Cardiac septum (tissue), 1 donor: ENCODE measurements around the gene CAMK2G. TPM values are rescaled to one million over a fixed set of nuclear protein-coding genes. Genes with fewer than 3 reads are reported as not detected.
"Not testable (repeated sequence)": the region's sequence is repeated elsewhere in the genome, so short reads cannot be mapped to it uniquely, and the experiment has no call there.

Experiments used
- DNase-seq: peaks from one replicate; pipeline ENCODE4 v3.0.0-alpha.2; 2020; ENCODE audit warnings: low spot score
- intact Hi-C: fragments of 100-400 bp; cut with DNase I; formaldehyde crosslinking; loops from one replicate; pipeline ENCODE4 v1.14.0; 2022
- total RNA-seq: library from RNA; stranded (reverse); fragmentation: NEBNext Ultra II Directional; extraction: Animal tissue kit (Norgen Biotek cat#: 25700); gene quantifications from one replicate; pipeline ENCODE4 v1.2.1, GENCODE V29; 2021
- donor health status: DM: no; HTN: no; CAD: no.

The CAMK2G gene
- total RNA-seq, 1 donor from 2014 or later = 12.7 TPM

DNA sequence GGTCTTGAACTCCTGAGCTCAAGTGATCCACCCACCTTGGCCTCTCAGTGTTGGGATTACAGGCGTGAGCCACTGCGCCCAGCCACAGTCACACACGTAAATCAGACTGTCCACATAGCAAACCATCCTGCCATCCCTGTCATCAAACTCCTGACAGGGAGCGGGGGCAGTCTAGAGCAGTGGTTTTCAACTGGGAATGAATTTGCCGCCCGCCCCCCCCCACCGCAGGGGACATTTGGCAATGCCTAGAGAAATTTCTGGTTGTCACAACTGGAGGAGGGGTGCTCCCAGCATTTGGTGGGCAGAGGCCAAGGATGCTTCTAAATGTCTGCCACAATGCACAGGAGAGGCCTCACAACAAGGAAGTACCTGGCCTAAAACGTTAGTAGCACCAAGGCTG lies 24.1 kb downstream of the CAMK2G start:
- intact Hi-C loops = no loop called here
- no peak for DNase-seq

DNA sequence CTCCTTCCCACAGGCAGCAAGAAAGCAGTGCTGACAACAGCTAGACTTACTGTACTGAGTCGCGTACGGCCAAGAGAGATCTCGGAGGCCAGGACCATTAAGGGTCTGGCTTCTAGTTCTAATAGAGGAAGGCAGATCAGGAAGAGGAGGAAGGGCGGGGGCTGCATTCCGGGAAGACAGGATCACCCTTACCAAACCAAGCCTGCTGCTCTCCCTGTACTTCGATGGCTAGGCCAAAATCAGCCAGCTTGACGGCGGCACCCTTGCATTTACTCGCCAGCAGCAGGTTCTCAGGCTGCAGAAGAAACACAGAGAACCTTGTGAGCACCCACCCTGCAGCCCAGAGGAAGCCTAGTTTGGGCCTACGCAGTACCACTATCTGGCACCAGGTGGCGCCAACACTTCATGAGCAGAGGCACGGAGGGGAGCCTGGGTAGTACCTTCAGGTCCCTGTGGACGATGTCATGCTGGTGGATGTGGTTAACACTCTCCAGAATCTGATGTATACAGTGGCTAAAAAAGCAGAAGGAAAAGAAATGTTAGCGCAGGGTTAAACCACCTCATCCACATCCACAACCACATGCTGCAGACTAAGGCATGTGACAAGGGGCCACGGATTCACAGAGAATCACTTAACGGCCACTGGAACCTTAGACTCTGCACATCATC lies 25.4 kb downstream of the CAMK2G start:
- peak; percentile 91 for DNase-seq
- intact Hi-C loops = loop anchor here (1.0 to 2.0 kb wide), 2 partner anchors 30 to 92 kb away; no protein-coding TSS in a partner anchor

DNA sequence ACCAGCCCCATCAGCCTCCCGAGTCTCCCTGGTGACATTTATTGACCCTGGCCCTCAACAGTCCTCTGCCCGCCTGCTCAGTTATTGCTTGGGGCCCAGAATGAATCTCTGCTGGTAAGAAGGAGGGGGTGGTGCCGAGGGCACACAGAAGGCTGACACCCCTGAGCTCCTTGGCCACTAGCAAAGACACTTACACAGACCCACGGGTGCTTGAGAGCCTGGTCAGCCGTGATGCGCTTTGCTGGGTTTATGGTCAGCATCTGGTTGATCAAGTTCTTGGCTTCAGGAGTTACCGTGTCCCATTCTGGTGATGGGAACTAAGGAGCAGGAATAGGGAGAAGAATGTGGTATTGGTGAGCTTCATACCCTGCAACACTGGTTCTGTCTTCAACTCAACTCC lies 27.3 kb downstream of the CAMK2G start:
- DNase-seq = no peak
- intact Hi-C loops = no loop called here

DNA sequence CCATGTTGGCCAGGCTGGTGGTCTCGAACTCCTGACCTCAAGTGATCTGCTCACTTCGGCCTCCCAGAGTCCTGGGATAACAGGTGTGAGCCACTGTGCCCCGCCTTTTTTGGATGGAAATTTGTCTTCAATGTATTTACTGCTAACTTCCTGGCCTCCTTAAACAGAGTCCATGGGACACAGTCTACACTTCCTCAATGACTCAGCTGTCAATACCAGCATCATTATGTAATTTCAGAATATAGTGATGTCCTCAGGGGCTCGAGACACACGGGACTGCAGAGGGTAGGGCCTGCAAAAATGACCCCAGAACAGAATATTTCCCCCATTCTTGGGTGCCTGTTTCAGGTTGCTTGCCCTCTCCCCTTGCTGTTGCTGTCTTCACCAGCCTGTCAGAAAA lies 31.1 kb downstream of the CAMK2G start:
- intact Hi-C loops = no loop called here
- DNase-seq = no peak

DNA sequence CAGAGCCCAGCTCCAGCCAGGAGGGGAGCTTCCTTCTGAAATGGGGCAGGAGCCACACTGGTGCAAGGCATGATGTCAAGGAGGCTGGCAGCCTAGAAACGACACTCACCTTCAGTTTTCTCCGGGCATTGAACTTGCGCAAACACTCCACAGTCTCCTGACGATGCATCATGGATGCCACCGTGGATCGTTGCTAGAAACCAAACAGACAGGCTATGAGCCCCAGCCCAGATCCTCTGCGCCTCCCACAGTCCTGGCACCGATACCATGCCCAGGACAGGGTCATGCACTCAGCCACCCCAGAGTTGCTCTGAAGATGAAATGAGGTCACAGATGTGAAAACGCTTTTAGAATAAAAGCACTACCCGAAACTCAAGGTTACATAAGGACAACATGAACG lies 32.0 kb downstream of the CAMK2G start:
- intact Hi-C loops = no loop called here
- DNase-seq = no peak

DNA sequence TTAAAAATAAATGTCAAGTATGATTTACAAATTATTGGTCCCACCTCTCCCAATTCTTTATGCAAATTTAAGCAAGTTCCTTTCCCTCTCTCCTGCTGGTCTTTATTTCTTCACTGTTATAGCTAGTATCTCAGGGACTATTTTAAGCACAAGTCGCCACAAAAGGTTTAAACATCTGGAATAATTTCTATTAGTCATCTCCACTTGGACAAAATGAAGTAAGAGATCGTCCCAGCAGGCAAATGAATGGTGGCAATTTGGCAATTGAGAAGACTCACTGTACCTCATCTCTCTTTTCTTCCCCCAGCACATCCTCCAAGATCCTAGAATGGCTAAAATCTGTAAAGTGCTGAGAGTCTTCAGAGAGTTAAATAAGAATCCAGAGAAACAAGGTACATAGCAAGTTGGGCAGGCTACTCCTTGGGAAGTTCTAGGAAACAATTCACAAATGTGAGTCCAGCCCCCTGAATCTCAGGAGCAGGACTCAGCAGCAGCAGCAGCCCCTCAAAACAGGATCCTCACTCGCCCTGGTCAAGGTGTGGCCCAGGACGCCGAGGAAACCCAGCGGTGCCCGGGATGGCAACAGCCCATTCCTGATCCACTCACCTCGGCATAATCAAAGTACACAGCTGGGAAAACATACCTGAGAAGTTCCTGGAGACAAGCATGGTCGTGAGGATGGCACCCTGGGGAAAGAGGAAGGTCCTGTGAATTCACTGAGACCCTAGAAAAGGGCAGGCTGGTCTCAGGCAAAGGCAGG lies 32.6 kb downstream of the CAMK2G start:
- DNase-seq = no peak
- intact Hi-C loops = no loop called here

DNA sequence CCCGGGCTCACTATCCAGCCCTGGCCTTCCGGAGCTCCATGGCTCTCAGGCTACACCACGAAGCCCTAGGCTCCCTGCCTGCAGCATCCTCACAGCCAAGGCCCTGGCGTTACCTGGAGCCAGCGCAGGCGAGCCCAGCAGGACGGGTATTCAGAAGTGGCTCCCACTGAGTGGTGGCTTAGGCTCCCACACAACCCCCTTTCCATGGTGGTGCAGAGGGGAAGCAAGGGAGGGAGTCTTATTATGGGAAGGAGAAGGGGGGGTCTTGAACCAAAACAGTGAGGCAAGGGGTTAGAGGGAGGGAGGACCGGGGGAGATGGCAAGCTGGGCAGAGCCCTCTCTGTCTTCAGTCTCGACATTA lies 33.3 kb downstream of the CAMK2G start:
- DNase-seq = no peak
- intact Hi-C loops = no loop called here

DNA sequence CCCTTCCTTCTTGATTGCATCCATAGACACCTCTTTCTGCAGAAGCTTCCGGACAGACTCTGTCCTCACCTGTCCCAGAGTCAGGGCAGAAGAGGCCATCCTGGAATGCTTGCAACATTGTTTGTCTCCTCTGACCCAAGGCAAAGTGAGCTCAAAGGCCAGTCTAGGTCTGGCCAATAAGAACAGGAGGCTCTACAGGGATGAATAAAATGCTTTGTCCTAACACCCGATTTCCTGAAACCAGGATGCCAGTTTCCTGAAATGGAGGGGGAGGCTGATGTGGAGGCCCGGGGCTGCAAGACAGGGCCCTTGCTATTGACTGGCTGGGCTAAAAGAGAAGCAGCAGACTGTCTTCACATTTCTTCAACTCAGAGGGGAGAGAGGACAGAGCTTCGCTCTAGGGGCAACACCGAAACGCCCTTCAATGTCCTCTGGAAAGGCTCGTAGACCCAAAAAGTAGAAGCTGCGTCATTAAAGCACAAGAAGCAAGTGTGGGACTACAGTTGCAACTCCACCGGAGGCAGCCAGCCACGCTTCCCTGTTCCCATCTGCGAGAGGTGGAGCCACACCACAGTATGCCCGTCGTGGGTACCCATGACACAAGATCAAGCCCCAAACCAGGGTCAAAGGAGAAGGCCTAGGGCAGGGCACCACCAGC lies 33.8 kb downstream of the CAMK2G start:
- intact Hi-C loops = no loop called here
- no peak for DNase-seq

DNA sequence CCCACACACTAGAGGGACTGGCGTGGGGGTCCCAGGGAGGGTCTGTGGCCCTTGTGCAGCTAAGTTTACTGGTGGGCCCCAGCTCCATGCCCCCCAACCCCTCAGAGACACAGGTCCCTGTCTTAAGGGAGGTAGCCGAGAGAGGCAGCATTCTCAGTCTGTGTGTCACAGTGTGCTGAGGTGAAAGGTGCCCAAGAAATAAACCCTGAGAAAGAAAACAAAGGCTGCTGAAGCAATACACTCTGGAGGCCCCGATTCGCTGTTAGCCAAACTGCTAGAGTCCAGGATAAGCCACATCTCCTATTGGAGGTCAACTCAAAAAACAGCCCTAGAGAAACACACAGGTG lies 34.3 kb downstream of the CAMK2G start:
- intact Hi-C loops = no loop called here
- no peak for DNase-seq

DNA sequence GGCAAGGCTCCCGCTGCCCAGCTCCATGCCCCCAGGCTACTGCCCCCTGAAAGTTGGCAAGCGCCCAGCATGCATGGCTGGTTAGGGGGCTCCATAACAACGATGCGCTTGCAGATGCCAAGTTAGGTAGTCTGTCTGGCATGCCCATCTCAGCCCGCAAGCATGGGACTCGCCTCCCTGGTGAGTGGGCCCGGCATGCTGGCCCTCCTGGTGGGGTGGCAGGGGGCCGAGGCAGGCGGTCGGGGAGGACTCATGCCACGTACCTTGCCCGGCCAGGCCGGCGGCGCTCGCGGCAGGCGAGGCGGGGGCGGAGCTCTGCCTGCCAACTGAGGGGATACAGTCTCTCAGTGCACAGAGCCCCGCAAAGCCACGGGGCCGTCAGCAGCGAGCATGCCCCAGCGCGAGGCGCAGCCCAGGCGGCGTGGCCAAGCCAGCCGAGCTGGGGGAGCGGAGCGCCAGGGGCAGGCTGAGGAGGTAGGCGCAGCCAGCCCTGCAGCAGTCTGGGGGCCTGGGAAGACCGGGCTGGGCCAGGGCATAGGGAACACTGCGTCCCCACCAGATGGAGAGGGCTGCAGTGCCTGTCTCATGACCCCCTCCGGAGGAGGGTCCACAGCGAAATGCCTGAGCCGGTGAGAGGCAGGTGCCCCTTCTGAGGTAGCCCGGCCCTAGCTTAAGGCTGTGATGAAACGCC lies 34.9 kb downstream of the CAMK2G start:
- intact Hi-C loops = no loop called here
- no peak for DNase-seq

DNA sequence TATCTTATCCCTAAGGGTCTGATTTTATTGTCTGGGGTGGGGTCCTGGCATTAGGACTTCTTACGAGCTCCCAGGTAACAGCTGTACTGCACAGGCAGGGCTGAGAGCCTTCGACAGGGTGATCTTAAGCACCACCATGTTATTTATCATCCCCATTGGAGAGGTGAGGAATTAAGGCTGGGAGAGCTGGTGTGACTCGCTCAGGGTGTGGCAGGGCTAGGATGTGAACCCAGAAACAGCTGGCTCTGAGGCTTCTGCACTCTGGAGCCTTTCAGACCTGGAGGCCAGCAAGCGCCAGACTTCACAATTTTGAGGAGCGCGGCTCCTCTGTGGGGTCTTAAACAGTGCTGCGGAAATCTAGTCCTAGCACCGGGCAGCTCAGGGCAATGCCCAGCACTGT lies 35.5 kb downstream of the CAMK2G start:
- DNase-seq = no peak
- intact Hi-C loops = no loop called here

DNA sequence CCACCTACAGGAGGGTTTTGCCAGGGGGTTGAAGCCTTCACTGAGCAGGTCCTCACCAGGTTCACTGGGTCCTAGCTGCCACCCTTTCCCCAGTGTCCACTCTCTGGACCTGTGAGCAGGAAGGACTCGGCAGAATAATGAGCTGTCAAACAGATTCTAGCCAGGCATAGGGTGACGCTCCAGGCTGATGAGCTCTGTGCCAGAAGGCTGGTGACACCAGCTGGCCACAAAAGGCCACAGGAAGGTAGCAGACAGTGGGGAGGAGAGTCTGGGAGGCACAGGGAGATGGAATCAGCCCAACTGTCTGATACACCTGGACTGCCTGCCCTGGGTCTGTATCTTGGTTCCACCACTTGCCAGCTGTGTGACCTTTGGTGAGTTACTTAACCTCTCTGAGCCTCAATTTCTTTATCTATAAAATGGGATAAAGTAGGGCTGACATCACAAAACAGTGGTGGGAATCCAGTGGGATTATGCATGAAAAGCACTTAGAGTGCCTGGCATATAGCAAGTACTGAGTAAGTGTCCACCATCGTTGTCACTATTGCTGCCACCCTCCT lies 36.3 kb downstream of the CAMK2G start:
- DNase-seq = no peak
- intact Hi-C loops = no loop called here

DNA sequence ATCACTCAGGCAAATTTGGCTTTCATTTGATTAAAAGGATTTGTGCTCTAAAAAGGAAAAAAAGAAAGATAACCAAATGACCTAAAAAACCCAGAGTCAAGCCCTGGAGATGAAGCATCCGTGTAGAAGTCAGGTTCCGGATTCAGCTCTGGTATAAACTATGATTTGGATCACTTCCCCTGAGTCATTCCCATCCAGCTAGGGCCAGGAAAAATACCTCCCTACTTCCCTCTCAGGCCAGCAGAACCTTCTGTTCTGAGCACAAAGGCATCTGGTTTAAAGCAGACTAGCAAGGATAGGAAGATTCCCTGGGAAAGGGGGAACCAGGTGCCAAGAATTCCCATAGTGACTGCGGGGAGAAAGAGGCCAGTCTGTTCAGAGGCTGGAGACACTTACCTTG lies 37.3 kb downstream of the CAMK2G start:
- no peak for DNase-seq
- intact Hi-C loops = no loop called here

DNA sequence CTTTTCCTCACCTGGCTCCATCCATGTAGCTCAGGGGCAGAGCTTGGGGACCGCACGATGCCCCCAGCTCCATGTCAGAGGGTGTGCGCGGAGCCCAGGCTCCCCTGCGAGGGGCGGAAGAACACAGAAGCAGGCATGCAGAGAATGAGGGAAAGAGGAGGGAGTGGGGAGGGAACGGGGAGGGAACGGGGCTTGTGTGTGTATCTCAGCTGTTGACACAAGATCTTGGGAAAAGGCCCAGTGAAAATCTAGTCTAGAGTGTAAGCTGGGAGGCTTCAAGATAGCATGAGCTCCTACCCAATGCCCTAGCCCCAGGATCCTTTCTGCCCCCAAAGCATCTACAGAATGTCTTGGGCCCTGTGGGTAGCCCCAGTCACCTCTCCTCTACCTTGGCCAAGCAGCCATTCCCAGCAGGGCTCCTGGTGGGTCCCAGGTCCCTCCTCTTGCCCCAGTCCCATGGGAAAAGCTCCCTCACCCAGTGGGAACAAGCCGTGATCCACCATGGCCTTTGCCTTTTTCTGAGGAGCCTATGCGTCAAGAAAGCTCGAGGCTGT lies 37.9 kb downstream of the CAMK2G start:
- intact Hi-C loops = no loop called here
- DNase-seq = no peak

DNA sequence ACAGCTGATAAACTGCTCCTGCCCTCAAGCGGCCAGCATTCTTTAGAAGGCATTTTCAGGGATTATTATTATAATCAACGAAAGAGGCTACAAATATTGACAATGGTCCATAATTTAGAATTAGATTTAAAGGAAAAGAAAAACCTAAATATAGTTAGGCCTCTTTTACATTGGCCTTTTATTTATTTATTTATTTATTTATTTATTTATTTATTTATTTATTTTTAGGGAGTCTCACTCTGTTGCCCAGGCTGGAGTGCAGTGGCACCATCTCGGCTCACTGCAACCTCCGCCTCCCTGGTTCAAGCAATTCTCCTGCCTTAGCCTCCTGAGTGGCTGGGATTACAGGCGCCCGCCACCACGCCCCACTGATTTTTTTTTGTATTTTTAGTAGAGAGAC lies 45.3 kb downstream of the CAMK2G start:
- DNase-seq, intact Hi-C loops: not testable (repeated sequence)

DNA sequence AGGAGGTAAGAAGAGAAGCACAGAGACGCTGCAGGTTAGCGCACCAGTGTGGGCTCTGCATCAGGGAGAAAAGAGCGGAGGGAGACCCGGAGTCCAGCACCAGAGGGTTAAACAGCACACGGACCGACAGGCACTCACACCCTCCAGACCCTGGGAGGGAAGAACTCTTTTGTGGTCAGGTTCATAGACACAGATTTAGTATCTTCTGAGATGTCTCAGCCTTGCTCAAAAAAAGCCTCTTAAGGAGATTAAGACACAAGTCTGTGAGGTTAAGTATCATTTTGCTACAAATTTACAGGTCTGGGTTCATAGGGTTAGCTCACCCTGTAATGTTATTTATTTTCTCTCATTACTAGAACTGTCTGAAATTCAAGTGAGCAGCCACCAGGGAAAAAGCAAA lies 46.2 kb downstream of the CAMK2G start:
- intact Hi-C loops = no loop called here
- DNase-seq = no peak

DNA sequence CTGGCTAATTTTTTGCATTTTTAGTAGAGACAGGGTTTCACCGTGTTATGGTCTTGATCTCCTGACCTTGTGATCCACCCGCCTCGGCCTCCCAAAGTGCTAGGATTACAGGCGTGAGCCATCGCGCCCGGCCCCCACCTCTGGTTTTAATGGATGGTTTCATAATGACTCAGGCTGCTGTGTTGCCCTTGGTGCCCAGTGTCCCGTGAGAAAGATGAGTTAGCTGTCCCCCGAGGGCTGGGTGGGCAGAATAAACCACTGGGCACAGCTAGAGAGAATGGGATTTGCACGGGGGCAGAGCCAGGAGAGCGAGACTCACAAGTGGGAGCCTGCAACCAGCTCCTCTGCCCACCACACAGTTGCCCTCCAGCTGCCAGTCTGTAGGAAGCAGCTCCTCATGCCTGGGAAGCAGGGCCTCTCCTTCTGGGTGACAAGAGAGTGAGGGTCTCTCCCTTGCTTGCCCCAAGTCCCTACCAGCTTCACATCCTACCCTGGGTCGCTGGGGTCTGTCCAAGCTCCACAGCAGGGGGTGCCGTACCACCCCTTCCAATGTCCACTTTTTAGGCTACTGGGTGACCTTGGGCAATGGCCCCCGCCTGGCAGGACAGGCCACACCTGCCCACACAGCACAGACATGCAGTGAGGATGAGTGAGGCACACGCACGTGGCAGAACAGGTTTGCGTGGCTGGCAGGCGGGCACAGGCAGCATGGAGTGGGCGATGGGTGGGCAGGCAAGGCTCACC lies 46.8 kb downstream of the CAMK2G start:
- DNase-seq = no peak
- intact Hi-C loops = no loop called here

DNA sequence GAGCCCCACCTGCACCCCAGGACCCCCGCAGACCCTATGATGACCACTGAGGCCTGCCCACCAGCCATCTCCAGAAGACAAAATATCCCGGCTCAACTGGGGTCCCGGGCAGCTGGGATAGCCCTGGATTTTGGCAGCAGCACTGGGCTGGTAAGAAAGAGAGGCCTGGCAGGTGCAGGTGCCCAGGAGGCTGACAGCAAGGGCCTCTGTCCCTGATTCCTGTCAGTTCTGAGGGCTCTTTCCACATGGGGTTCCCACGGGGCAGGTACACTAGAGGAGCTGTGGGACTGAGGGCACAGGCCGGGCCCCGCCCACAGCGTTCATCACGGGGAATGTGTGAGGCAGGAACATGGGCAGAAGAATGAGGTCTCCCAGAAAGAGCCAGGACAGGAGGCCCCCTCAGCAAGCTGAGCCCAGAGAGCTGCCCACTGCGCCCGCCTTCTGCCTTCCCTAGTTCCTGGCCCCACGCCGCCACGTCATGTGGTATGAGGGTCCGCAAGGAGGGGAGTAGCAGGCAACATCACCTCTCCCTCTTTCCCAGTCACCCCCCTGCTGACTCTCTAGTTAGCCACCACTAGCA lies 50.1 kb downstream of the CAMK2G start:
- no peak for DNase-seq
- intact Hi-C loops = no loop called here

DNA sequence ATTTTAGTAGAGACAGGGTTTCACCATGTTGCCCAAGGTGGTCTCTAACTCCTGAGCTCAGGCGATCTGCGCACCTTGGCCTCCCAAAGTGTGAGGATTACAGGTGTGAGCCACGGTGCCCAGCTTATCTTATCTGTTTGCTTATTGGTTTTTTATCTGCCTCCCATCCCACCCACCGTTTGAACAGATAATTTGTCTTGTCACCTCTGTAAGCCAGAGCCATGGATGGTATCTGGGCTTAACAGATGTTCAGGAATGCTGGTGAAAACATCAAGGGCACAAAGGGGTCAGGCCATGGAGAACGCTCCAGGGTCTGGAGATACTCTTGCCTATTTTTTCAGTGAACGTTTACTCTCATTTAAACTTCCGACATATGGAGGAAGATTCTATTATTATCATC lies 51.0 kb downstream of the CAMK2G start:
- intact Hi-C loops = no loop called here
- no peak for DNase-seq
